Neural crest cell (in vitro differentiated cells): ENCODE results near the gene PTGDR2. TPM values are rescaled to one million over a fixed set of nuclear protein-coding genes. Genes with fewer than 3 reads are reported as not detected.

ENCODE experiments used
- DNase-seq: peaks from one replicate; pipeline ENCODE4 v3.0.0; 2021; ENCODE audit warnings: low read depth, mixed read lengths, low spot score
- H3K27ac Mint-ChIP-seq: one replicate; pipeline ENCODE4 v1.8.0; 2021; ENCODE audit warnings: mild to moderate bottlenecking, mixed read lengths; ENCODE audit not compliant: unreplicated experiment
- H3K27me3 Mint-ChIP-seq: 2 replicates; pipeline ENCODE4 v1.8.0; 2021; ENCODE audit warnings: low read depth, mild to moderate bottlenecking, mixed read lengths
- H3K36me3 Mint-ChIP-seq: 2 replicates; pipeline ENCODE4 v1.8.0; 2021; ENCODE audit warnings: low read depth, mild to moderate bottlenecking, mixed read lengths
- H3K4me1 Mint-ChIP-seq: 2 replicates; pipeline ENCODE4 v1.8.0; 2021; ENCODE audit warnings: mixed read lengths
- H3K4me3 Mint-ChIP-seq: one replicate; pipeline ENCODE4 v1.8.0; 2021; ENCODE audit warnings: mild to moderate bottlenecking, mixed read lengths
- H3K9me3 Mint-ChIP-seq: 2 replicates; pipeline ENCODE4 v1.8.0; 2021; ENCODE audit warnings: mixed read lengths
- CTCF ChIP-seq: fragments of 200-600 bp; sonication (generic); conservative IDR thresholded peaks from 2 replicates; pipeline ENCODE4 v1.5.0; 2021; ENCODE audit warnings: antibody characterized with exemption, mild to moderate bottlenecking
- total RNA-seq: library from RNA; stranded (reverse); gene quantifications from 2 replicates; pipeline ENCODE4 v1.2.1, GENCODE V29; 2021

The PTGDR2 gene
- total RNA-seq, 1 donor from 2014 or later: 0.16 TPM

- Mint-ChIP-seq H3K27me3 (peaks cover 35% of the 10 kb centered on the region), H3K27ac (no peak overlapping the region), H3K4me3 (no peak overlapping the region), H3K4me1 (peaks cover 18% of the 10 kb centered on the region), H3K9me3 (no peaks in the 10 kb centered on the region), H3K36me3 (no peaks in the 10 kb centered on the region)
- no peak for DNase-seq
- no peak for TF ChIP-seq CTCF
These were observed 17.6 kb downstream of the PTGDR2 start for GRCh38 chr11:60838132-60838531.

- peaks cover 46% of the 10 kb centered on the region for H3K27me3 Mint-ChIP-seq
- peaks cover 12% of the 10 kb centered on the region for H3K4me1 Mint-ChIP-seq
- no peaks in the 10 kb centered on the region for H3K9me3 Mint-ChIP-seq
- TF ChIP-seq CTCF: no peak
- H3K27ac Mint-ChIP-seq: no peak overlapping the region
- no peak for DNase-seq
- H3K36me3 Mint-ChIP-seq: no peaks in the 10 kb centered on the region
- peak overlapping the region; percentile 26 for H3K4me3 Mint-ChIP-seq
These were observed 18.8 kb downstream of the PTGDR2 start for GRCh38 chr11:60836866-60837515.

- no peak for DNase-seq
These were observed 20.3 kb downstream of the PTGDR2 start for GRCh38 chr11:60835534-60835846.

GRCh38 chr11:60834742-60835533 is 20.8 kb downstream of the PTGDR2 start:
- Mint-ChIP-seq H3K4me1 (no peaks in the 10 kb centered on the region), H3K27ac (no peak overlapping the region), H3K36me3 (no peaks in the 10 kb centered on the region), H3K27me3 (peaks cover 53% of the 10 kb centered on the region), H3K9me3 (no peaks in the 10 kb centered on the region), H3K4me3 (no peak overlapping the region)
- no peak for DNase-seq
- no peak for TF ChIP-seq CTCF

More at GRCh38 chr11:60835534-60835846, 20.3 kb downstream of the PTGDR2 start:
- Mint-ChIP-seq H3K27me3 (peaks cover 53% of the 10 kb centered on the region), H3K27ac (no peak overlapping the region), H3K4me3 (no peak overlapping the region), H3K36me3 (no peaks in the 10 kb centered on the region), H3K4me1 (no peaks in the 10 kb centered on the region), H3K9me3 (no peaks in the 10 kb centered on the region)
- TF ChIP-seq CTCF: no peak

GRCh38 chr11:60831501-60832079 is 24.2 kb downstream of the PTGDR2 start:
- H3K9me3 Mint-ChIP-seq: no peaks in the 10 kb centered on the region
- no peak overlapping the region for H3K27ac Mint-ChIP-seq
- DNase-seq: no peak
- H3K27me3 Mint-ChIP-seq: peaks cover 47% of the 10 kb centered on the region
- H3K4me1 Mint-ChIP-seq: no peaks in the 10 kb centered on the region
- no peak overlapping the region for H3K4me3 Mint-ChIP-seq
- H3K36me3 Mint-ChIP-seq: no peaks in the 10 kb centered on the region
- no peak for TF ChIP-seq CTCF
